Smooth muscle cell (in vitro differentiated cells): ENCODE data around the gene RERE. TPM values are rescaled to one million over a fixed set of nuclear protein-coding genes. Genes with fewer than 3 reads are reported as not detected.

Source experiments
- DNase-seq: peaks from one replicate; lab custom pipeline; 2025; ENCODE audit not compliant: unreplicated experiment; lab: John Stamatoyannopoulos, UW
- H2AFZ ChIP-seq: fragments of 200-600 bp; sonication (generic); 2 replicates; pipeline ENCODE4 v1.6.0; 2016; ENCODE audit warnings: antibody characterized with exemption, low read depth, mild to moderate bottlenecking
- H3F3A ChIP-seq: fragments of 200-600 bp; sonication (generic); 2 replicates; pipeline ENCODE4 v1.6.0; 2017; ENCODE audit warnings: antibody characterized with exemption, low read depth
- H3K27ac ChIP-seq: fragments of 200-600 bp; sonication (generic); 2 replicates; pipeline ENCODE4 v1.5.1; 2016; ENCODE audit warnings: low read depth, mild to moderate bottlenecking
- H3K27me3 ChIP-seq: fragments of 200-600 bp; sonication (generic); 2 replicates; pipeline ENCODE4 v1.6.1; 2016; ENCODE audit warnings: low read depth, mild to moderate bottlenecking
- H3K36me3 ChIP-seq: fragments of 200-600 bp; sonication (generic); 2 replicates; pipeline ENCODE4 v1.5.1; 2016; ENCODE audit warnings: low read depth
- H3K4me1 ChIP-seq: fragments of 200-600 bp; sonication (generic); 2 replicates; pipeline ENCODE4 v1.5.1; 2016; ENCODE audit warnings: low read depth
- H3K4me2 ChIP-seq: fragments of 200-600 bp; sonication (generic); 2 replicates; pipeline ENCODE4 v1.6.0; 2016; ENCODE audit warnings: mild to moderate bottlenecking
- H3K4me3 ChIP-seq: fragments of 200-600 bp; sonication (generic); 2 replicates; pipeline ENCODE4 v1.5.1; 2016; ENCODE audit warnings: mild to moderate bottlenecking
- H3K79me2 ChIP-seq: fragments of 200-600 bp; sonication (generic); 2 replicates; pipeline ENCODE4 v1.6.0; 2016; ENCODE audit warnings: low read depth, mild to moderate bottlenecking
- H3K9ac ChIP-seq: fragments of 200-600 bp; sonication (generic); 2 replicates; pipeline ENCODE4 v1.6.0; 2016; ENCODE audit warnings: low read depth
- H3K9me3 ChIP-seq: fragments of 200-600 bp; sonication (generic); replicated peaks from 2 replicates; pipeline ENCODE4 v1.5.1; 2016; ENCODE audit warnings: low read depth
- H4K20me1 ChIP-seq: fragments of 200-600 bp; sonication (generic); 2 replicates; pipeline ENCODE4 v1.6.0; 2016; ENCODE audit warnings: low read depth
- CTCF ChIP-seq: fragments of 200-600 bp; sonication (generic); IDR thresholded peaks from 2 replicates; pipeline ENCODE4 v1.5.1; 2017; ENCODE audit warnings: borderline replicate concordance, mild to moderate bottlenecking, antibody characterized with exemption; ENCODE audit not compliant: insufficient read depth, poor library complexity, severe bottlenecking
- WGBS: methylation state at CpG from one replicate; pipeline ENCODE4 v1.1.7; 2016; ENCODE audit warnings: low lambda C conversion rate; 5-methylcytosine and 5-hydroxymethylcytosine counted together
- polyA plus RNA-seq: library from polyadenylated mRNA; unstranded; fragments of >200 nt; fragmentation: Nextera tagmentation; extraction: Ambion mirVana; gene quantifications from 2 replicates; pipeline ENCODE4 v1.2.1, GENCODE V29; 2016
- total RNA-seq: library from RNA; depleted of rRNA; stranded (reverse); fragments of >200 nt; gene quantifications from 2 replicates; pipeline ENCODE4 v1.2.3, GENCODE V29; 2014

RERE gene
- total and polyA plus RNA-seq, 2 experiments from 2014 or later: 45.6 to 59.2 TPM

- Histone ChIP-seq H3K27me3 (no peaks in the 10 kb centered on the region), H3K79me2 (peaks cover 100% of the 10 kb centered on the region), H3K4me1 (peaks cover 10% of the 10 kb centered on the region), H4K20me1 (peaks cover 45% of the 10 kb centered on the region), H3K4me3 (no peak overlapping the region), H3K36me3 (no peaks in the 10 kb centered on the region), H3K4me2 (no peak overlapping the region), H3K9me3 (no peaks in the 10 kb centered on the region), H3F3A (peaks cover 11% of the 10 kb centered on the region), H3K9ac (no peak overlapping the region), H3K27ac (no peak overlapping the region), H2AFZ (no peak overlapping the region)
- DNase-seq: no peak
- TF ChIP-seq CTCF: peak; percentile 16
- WGBS: 59% methylated on average over 3 of the region's 3 CpGs
These were observed 98.5 kb downstream of the RERE start for GRCh38 chr1:8718850-8719361.

GRCh38 chr1:8717148-8717547 is 100.3 kb downstream of the RERE start:
- DNase-seq: no peak
- Histone ChIP-seq H3F3A (peaks cover 24% of the 10 kb centered on the region), H3K4me3 (no peak overlapping the region), H3K4me2 (peak overlapping the region; percentile 33), H3K27me3 (no peaks in the 10 kb centered on the region), H2AFZ (no peak overlapping the region), H3K27ac (no peak overlapping the region), H3K9ac (no peak overlapping the region), H3K4me1 (peaks cover 24% of the 10 kb centered on the region), H3K9me3 (no peaks in the 10 kb centered on the region), H3K36me3 (no peaks in the 10 kb centered on the region), H4K20me1 (peaks cover 30% of the 10 kb centered on the region), H3K79me2 (peaks cover 88% of the 10 kb centered on the region)
- WGBS: 92% methylated on average over 3 of the region's 3 CpGs
- TF ChIP-seq CTCF: no peak

- no peaks in the 10 kb centered on the region for H3K9me3 ChIP-seq
- H3K4me1 ChIP-seq: peaks cover 30% of the 10 kb centered on the region
- H3K4me2 ChIP-seq: no peak overlapping the region
- H3F3A ChIP-seq: peaks cover 29% of the 10 kb centered on the region
- no peaks in the 10 kb centered on the region for H3K36me3 ChIP-seq
- no peak overlapping the region for H3K4me3 ChIP-seq
- no peak for DNase-seq
- no peak overlapping the region for H3K9ac ChIP-seq
- peaks cover 79% of the 10 kb centered on the region for H3K79me2 ChIP-seq
- 100% methylated on average over 1 of the region's 1 CpG for WGBS
- H4K20me1 ChIP-seq: peaks cover 20% of the 10 kb centered on the region
- no peaks in the 10 kb centered on the region for H3K27me3 ChIP-seq
- H3K27ac ChIP-seq: no peak overlapping the region
- TF ChIP-seq CTCF: no peak
- H2AFZ ChIP-seq: no peak overlapping the region
These were observed 101.2 kb downstream of the RERE start for GRCh38 chr1:8716238-8716637.

- H3K9ac ChIP-seq: no peak overlapping the region
- no peak overlapping the region for H3K4me3 ChIP-seq
- no peaks in the 10 kb centered on the region for H3K9me3 ChIP-seq
- no peaks in the 10 kb centered on the region for H3K36me3 ChIP-seq
- H4K20me1 ChIP-seq: peaks cover 7% of the 10 kb centered on the region
- 95% methylated on average over 3 of the region's 3 CpGs for WGBS
- H3K79me2 ChIP-seq: peaks cover 78% of the 10 kb centered on the region
- no peak overlapping the region for H2AFZ ChIP-seq
- no peaks in the 10 kb centered on the region for H3K27me3 ChIP-seq
- no peak overlapping the region for H3K4me2 ChIP-seq
- peak overlapping the region; percentile 85 for H3K27ac ChIP-seq
- peaks cover 29% of the 10 kb centered on the region for H3F3A ChIP-seq
- DNase-seq: no peak
- no peak for TF ChIP-seq CTCF
- peaks cover 32% of the 10 kb centered on the region for H3K4me1 ChIP-seq
These were observed 103.3 kb downstream of the RERE start for GRCh38 chr1:8714173-8714572.
